GM18507 (cell line): ENCODE results near the gene CDH4.

Source experiments
- DNase-seq: peaks from one replicate; pipeline ENCODE4 v3.0.0; 2011; ENCODE audit warnings: low read depth; ENCODE audit not compliant: insufficient read length; ENCODE audit errors: extremely low spot score
- FAIRE-seq: peaks from 2 replicates; lab custom pipeline; 2011; peaks lifted over from hg19 to GRCh38; lab: Jason Lieb, UNC

CDH4 gene

DNA sequence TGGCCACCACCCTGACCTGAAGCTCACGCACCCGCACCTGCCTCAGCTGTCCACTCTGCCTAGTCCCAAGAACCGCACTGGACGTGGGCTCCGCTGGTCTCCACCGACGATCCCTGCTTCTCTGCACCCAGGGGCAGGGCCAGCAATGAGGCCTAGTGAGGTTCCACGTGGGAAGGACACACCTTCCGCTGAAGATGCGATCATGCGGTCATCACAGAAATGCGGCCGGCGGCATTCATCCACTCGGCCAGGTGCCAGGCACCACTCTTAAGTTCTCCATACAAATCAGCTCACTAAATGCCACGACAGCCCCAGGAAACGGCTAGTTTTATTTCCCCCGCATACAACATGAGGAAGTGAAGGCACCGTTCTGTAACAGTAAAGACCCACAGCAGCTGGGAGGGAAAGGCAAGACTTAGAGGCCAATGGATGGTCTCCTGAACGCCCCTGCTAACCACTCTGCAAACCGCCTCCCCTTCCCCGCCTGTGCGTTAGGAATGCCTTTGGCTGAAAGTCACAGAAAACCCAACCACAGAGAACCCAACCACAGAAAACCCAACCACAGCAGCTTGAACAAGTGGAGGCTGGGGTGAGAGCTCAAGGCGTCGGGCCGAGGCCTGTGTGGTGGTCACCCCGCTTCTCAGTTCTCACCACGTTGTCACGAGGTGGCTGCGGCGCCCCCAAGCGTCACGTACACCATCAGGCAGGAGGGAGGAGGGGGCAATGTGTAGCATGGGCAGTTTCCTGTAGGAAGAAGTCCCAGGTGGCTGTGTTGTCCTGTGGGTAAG is 609.2 kb downstream of the CDH4 start:
- DNase-seq = no peak
- FAIRE-seq = no peak

DNA sequence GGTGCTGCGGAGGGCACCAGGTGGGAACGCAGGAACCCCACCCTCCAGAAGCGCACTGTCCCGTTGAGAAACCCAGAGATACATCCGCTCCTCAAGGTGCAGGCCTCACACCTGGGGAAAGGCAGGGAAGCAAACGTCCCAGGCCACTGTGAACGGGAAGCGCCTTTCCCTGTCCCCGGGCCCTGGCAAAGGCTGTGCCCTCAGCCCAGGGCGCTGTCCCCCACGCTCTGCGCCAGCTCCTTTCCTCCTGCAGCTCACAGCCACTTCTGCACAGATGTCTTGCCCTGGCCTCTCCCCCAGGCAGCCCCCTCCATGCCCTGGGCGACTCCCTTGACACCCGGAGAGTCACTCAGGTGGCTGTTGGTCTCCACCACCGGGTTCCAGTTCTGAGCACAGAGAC is 609.8 kb downstream of the CDH4 start:
- no peak for DNase-seq
- no peak for FAIRE-seq

DNA sequence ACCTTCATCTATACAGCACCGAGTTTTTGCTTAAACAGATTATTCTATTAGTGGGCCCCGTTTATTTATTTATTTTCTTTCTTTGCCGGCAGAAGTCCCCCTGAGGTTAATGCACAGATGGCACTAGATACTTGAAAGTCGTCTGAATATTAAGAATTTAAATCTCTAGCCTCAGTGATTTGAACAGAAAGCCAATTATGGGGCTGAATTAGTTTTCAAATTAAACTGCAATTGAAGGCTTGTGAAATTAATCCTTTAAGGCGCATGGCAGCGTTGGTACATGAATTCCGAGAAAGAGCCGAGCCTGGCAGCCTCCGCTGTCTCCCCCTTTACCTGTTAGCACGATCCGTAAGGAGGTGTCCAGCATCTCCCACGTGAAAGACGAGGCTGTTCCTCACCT is 610.8 kb downstream of the CDH4 start:
- FAIRE-seq (no peak), DNase-seq (no peak)

DNA sequence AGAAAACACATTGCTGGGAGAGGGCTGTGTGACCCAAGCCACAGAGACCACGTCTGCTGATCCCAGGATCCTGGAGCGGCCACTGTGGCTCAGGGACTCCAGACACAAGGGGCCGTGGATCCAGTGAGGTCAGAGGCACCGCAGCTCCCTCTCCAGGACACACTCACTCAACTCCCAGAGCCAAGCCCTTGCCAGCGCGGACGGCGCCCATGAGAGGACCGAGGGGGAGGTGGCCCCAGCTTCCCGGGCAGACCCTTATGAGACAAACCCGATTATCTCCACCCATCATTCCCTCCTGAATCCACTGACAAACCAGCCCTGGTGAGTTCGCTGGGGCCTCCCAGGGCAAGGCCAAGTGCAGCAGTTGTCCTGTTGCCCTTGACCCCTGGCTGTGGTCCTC is 612.4 kb downstream of the CDH4 start:
- FAIRE-seq (no peak), DNase-seq (no peak)

DNA sequence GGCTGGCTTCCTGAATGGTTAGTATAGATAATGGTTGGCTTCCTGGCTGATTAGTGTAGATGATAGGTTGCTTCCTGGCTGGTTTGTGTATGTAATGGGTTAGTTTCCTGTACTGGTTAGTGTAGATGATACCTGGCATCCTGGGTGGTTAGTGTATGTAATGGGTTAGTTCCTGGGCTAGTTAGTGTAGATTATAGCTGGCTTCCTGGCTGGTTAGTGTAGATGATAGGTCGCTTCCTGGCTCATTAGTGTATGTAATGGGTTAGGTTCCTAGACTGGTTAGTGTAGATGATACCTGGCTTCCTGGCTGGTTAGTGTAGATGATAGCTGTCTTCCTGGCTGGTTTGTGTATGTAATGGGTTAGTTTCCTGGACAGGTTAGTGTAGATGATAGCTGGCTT is 613.3 kb downstream of the CDH4 start:
- DNase-seq (no peak), FAIRE-seq (no peak)

DNA sequence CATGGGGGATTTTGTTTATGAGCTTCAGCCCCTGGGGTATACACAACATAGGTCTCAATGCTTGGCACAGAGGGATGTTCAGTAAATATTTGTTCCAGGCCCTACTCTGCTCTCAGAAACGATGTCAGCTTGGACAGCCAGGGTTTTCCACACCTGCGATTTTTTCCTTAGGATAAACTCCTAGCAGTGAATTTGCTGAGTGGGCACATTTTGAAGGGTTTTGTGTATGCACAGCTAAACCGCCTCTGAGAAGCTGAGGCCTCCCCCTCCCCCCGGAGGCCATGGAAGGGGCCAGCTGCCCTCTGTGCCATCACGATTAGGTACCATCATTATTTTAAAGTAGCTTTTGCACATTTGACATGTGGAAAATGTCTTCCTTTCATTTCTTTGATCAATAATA is 614.1 kb downstream of the CDH4 start:
- DNase-seq = no peak
- no peak for FAIRE-seq

DNA sequence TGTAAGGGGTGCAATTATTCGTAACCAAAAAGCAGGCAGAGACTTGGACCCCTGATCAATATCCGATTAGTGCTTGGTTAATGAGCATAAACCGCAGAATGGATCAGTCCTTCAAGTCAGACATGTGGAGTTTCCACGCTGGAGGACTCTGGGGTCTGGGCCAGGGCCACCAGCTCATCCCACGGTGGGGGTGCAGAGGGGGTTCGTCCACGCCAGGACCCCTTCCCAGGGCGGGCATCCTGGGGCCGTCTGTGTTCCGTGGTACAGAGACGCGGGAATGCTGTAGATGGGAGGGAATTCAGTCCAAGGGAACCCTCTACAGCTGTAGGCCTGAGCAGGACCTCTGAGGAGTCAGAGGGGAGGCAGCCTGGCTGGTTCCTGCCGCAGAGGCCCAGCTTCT is 615.9 kb downstream of the CDH4 start:
- FAIRE-seq (no peak), DNase-seq (no peak)

DNA sequence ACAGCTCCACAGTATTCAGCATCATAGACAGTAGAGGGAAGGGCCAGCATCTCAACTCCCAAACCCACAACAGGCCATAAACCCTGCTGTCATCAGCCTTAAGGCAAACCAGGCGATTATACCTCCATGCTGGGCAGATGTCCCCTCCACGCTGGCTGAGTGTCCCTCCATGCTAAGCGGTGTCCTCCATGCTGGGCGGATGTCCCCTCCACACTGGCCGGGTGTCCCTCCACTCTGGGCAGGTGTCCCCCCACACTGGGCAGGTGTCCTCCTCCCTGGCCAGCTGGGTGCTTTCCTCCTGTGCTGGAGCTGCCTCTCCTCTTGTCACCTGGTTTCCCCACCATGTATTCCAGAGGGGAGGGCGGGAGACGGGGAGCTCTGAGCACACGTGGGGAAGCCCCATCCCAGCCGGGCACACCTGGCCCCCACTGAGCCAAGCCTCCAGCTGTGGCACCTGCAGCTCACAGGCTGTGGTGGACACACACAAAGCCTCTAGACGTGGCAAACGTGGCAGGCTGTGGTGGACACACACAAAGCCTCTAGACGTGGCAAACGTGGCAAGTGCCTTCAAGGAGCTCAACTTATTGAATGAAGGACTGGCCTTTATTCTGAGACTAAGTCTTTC is 616.5 kb downstream of the CDH4 start:
- no peak for FAIRE-seq
- no peak for DNase-seq

DNA sequence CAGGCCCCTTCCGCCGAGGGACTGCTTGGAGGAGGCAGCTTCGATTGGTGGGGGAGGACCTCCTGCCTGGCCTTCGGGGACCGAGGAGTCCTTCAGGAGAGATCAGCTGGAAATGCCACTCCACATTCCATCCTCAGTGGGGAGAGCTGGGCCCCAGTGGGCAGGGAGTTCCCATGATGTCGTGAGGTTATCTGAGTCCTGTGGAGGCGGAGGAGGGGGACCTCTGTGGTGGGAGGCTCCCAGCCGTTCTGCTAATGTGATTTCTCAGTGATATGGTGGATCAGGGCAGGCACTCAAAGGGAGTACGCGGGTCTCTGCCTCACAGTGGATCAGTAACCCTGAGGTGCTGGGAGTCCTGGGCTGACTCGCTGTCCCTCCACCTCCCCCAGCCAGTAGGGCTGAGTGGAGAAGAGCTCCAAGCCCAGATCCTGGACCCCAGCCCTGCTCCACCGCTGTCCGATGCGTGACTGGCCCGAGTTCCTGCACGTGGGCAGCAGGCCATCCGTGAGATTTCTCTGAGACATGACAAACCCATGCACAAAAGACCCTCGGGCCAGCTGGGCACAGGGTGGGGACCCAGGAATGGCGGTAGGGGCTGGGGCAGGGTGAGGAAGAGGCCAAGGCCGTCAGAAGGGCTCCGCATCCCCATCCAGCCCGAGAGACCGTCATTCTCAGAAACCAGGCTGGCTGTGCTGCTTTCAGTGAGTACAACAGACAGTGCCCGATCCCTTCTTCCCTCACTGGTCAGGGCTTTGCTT is 617.9 kb downstream of the CDH4 start:
- DNase-seq (no peak), FAIRE-seq (no peak)

DNA sequence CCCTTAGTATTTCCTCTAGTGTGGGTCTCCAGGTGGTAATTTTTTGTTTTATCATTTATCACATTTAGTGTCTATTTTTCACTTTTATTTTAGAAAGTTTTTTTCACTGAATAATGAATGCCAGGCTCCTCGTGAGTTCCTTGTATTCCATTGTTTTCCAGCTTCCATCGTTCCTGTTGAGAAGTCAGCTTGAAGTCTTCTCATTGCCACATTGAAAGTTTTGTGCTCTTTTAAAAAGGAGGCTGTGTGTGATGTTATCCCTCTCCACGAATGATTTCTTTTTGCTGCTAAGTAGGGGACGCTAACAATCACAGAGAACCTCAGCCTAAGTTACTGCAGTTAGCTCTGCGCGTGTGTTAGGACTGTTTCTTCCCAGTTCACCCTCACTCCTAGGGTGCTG is 619.1 kb downstream of the CDH4 start:
- no peak for DNase-seq
- no peak for FAIRE-seq

DNA sequence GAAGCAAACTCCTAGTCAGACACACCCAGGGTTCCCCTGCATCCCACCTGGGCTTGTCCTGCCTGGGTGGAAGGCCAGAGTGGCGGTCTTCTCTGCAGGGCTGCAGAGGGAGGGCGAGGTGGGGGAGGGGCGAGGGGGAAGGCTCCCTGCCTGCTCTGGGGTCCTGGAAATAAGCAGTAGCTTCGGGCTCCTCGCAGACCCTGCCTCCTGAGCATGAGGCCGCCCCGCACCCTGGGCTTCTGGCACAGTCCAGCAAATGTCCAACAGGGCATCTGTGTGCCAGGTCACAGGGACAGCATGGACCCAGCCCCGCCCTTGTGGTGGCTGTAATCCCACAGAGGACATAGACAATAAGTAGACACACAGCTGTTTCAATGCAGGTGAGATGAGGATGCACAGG is 619.9 kb downstream of the CDH4 start:
- FAIRE-seq (no peak), DNase-seq (no peak)

DNA sequence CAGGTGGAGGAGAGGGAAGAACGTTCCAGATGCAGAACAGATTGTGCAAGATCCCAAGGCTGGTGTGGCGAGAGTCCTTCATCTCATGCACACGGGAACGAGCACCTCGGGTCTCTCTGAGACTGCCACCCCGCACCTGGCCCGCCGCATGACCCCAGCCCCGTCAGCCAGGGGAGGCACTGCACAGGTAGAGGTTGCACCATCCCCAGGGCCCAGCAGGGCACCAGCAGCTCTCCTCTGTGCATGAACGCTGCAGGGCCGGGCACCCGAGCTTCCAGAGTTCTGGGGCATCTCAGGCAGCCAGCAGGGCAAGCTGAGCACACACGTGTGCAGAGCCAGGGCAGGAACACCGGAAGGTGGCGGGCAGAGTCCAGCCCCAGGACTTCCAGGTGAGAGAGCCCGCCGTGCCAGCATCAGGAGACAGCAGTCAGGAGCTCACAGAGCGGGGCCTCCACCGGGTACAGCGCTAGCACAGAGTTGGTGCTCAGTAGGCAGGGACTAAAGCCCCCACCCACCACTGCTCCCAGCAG is 620.4 kb downstream of the CDH4 start:
- no peak for FAIRE-seq
- DNase-seq = no peak

DNA sequence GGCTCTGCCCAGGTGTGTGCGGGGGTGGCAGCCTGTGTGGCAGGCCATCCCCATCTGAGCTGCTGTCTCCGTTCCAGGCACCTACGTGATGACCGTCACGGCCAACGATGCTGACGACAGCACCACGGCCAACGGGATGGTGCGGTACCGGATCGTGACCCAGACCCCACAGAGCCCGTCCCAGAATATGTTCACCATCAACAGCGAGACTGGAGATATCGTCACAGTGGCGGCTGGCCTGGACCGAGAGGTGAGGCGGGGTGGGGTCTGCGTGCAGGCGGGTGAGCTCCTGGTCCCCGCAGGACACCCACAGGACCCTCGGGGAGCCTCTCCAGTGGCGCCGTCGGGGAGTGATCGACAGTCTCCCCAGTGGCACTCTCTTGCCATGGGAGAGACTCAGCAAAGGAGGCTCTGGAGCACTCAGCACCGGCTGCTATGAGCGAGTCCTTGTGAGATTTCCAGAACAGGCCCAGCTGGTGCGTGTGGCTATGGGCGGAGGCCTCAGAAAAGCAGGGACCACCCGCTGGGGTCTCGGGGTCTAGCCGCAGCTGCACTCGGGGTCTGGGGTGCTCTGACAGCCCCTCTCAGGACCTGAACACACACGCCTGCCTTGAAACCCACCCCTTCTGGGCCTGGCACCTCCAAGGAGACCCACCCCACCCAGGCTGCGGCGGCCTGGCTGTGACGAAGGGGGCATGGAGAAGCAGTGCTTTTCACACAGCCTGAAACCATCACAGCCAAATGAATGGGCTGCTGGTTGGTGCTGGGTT is 621.8 kb downstream of the CDH4 start:
- DNase-seq = no peak
- FAIRE-seq = no peak

DNA sequence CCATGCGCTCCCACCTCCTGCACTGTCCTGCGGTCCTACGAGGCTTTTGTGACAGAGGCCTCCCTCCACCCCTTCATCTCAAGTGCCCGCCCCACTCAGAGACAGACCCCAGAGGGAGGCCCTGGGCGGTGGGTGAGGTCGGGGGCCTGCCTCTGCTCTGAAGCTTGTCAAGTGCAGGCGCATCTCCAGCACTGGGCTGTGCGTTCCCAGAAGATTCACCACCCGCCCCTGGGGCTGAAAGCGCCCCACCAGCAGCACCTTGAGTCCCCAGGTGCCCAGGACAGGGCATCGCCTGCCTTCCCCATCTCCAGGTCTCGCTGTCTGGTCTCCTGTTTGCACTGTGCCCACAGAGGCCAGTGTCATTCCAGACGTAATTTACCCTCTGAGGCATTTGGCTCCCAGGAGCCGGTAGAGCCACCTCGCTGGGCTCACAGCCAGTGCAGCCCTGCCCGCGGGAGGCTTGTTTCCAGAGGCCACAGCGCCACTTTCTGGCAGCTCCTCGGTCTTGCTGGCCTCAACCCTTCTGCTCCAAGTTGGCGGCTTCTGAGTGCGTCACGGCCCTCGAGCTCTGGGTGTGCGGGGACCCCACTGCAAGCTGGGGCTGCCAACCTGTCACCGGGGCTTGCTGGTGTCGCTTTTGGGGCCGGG is 622.5 kb downstream of the CDH4 start:
- DNase-seq (no peak), FAIRE-seq (no peak)

DNA sequence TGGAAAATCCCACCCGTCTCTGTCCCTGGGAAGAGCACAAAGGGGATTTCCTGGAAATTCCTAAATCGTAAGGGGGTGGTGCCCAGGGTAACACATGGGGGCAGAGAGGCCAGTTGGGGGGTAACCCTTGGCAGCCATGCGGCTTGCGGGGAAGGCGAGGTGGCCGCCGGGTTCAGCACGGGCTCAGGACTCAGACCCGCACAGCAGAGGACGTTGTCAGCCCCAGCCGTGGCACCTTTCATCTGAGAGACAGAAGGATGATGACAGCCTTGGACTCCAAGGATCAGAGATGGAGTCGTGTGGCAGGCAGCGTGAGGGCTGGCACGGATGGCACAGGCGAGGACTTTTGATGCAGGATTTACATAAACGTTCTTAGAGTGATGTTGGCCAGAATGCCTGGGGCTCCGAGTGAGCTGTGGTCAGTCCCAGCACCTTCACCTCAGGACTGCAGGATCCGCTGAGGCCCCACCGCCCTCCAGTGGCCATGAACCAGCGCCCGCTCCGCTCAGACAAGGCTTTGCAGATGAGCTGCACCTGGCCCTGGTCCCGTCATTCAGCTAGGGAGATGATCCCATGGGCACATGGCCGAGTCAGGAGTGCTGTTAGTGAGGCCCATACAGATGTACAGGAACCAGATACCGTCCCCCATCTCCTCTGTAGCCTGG is 623.3 kb downstream of the CDH4 start:
- no peak for DNase-seq
- no peak for FAIRE-seq

DNA sequence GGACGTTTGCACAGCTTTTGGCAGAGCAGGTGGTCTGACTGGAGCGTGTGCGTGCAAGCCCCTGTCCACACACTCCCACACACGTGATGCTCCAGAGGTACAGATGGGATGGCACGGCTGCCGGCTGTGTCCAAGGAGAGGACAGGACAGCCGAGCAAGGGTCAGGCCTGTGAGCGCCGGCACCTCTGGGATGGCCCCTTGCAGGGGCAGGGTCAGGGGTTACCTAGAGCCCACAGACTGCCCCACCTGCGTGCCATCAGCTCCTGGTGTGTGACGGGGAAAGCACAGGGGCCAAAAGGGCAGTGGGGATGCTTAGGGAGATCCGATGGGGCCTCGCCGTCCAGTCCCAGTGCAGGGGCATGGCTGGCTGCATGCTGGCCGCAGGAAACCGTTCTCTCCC is 623.9 kb downstream of the CDH4 start:
- DNase-seq (no peak), FAIRE-seq (no peak)

DNA sequence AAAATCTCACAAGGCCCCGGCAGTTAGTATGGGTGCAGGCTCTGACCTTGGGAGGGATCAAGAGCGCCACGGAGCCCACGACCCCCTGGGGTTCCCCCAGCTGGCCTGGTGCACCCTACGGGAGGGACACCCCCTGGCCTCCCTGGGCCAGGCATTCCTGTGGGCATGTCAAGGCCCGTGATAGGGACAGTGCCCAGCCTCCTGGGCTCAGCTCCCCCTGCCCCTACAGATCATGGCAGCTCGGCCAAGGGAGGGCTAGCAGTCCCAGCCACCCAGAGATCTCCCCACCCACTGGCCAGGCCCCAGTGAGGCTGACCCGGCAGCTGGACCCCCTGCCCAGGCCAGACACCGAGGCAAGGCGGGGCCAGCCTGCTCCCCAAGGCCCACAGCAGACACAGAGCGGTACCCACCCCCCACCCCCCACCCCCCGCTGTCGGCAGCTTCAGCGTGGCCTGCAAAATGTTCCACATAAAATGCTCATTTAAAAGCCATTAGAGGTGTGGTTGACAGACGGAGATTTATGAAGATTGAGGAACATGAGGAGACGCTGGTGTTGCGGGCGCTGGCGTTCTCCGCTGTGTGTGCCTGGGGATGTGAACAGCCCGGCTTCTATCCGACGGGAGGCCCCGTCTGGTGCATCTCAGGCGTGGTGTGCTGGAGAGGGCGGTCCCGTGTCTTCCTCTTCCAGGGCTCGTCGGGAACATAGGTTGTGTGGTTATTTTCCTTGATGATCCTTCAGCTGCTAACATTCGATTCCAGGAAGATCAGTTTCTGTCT is 625.1 kb downstream of the CDH4 start:
- DNase-seq (no peak), FAIRE-seq (no peak)

DNA sequence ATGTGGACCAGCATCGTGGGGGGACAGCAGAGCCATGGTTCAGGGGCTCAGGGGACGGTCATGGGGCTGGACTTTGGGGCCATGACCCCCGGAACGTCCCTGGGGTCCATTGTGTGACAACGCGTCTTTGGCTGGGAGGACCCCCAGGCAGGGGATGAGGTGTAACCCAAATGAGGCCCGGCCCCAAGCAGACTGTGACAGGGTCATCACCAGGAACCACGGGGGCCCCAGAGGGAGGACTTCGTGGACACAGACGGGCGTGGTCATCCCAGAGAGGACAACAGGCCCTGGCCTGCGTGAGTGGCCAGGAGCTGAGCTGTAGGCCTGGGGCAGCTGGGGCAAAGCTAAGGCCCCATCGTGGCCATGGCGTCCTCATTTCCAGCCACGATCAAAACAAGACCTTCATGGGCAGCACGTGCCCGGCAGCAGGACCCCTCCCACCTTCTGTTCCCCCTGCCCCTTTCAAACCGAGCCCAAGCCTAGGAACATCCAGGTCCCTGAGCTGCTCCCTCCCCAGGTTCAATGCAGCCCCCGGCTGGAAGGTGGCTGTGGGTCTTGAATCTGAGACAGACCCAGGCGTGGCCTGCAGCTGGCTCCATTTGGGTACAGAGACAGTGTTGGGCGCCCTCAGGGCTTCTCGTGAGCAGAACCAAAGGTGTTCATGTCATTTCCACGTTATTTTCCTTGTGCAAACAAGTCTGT is 625.9 kb downstream of the CDH4 start:
- no peak for FAIRE-seq

More for the DNA sequence above, 625.9 kb downstream of the CDH4 start:
- no peak for DNase-seq
